Measurements from ENCODE around the gene SLC12A8.

DNA sequence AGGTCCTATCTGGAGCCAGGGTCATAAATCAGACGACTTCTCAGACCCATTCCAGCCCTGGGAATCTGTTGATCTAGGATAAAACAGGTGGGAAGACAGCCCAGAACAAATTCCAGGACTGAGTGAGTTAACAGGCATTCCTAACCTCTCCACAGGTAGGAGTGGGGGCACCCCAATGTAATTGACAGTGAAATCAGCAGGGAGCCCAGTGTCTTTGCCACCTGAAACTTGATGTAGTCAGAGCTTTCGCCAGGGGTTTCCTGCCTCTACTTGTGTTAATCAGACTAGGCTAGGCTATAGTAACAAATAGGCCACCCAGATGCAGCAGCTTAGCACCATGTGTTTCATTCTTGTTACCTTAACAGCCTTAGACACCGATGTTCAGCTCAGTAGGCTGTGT lies 154.0 kb downstream of the SLC12A8 start:
- TF ChIP-seq POLR2A (IDR thresholded peaks at IDR 0.05; ENCODE audit: low read depth, low read length) = no peak
- TF ChIP-seq TAF1 (IDR thresholded peaks at IDR 0.05; ENCODE audit: borderline replicate concordance, low read depth, low read length) = no peak
- TF ChIP-seq POLR2AphosphoS5 (IDR thresholded peaks at IDR 0.05; ENCODE audit: low read depth, low read length) = no peak

All from GM12892 (cell line).